Thyroid gland (tissue), 4 donors: ENCODE measurements around the gene ACOT4. TPM values are rescaled to one million over a fixed set of nuclear protein-coding genes. Genes with fewer than 3 reads are reported as not detected.
A peak's percentile ranks its signal among the peaks of the same experiment; 100 is the strongest.

Experiments
- DNase-seq, 2 donors: peaks; one replicate each; pipeline ENCODE4 v3.0.0-alpha.2; 2019
- H3K27ac ChIP-seq, 3 donors: fragments of 200-600 bp; sonication (generic); 1 replicate in 2 of 3; 2 replicates in 1 of 3; pipeline ENCODE4 v1.5.1; 2016 to 2019; ENCODE audit warnings: mild to moderate bottlenecking in 1 of 3, moderate library complexity in 1 of 3
- H3K27me3 ChIP-seq: fragments of 200-600 bp; sonication (generic); one replicate; pipeline ENCODE4 v1.5.1; 2019
- H3K36me3 ChIP-seq, 2 donors: fragments of 200-600 bp; sonication (generic); one replicate each; pipeline ENCODE4 v1.5.1; 2016 to 2019
- H3K4me1 ChIP-seq, 2 donors: fragments of 200-600 bp; sonication (generic); one replicate each; pipeline ENCODE4 v1.5.1; 2017 to 2019
- H3K4me3 ChIP-seq, 3 donors: fragments of 200-600 bp; sonication (generic); replicated peaks in 1 of 3; 1 replicate in 2 of 3; 2 replicates in 1 of 3; pipeline ENCODE4 v1.5.1; 2016; ENCODE audit warnings: mild to moderate bottlenecking in 1 of 3
- H3K9me3 ChIP-seq: fragments of 200-600 bp; sonication (generic); one replicate; pipeline ENCODE4 v1.5.1; 2017
- POLR2A ChIP-seq, 2 donors: fragments of 450-650 bp; IDR thresholded peaks; one replicate each; pipeline ENCODE4 v1.6.1; 2017; ENCODE audit warnings: antibody characterized with exemption in 2 of 2, mild to moderate bottlenecking in 2 of 2, moderate library complexity in 1 of 2
- WGBS, 2 donors: methylation state at CpG; one replicate each; pipeline ENCODE4 v1.1.5; 2017; 5-methylcytosine and 5-hydroxymethylcytosine counted together
- intact Hi-C: fragments of 100-400 bp; cut with DNase I; formaldehyde crosslinking; loops from one replicate; pipeline ENCODE4 v1.15.1; 2023
- total RNA-seq, 4 donors: library from RNA; depleted of rRNA; stranded (reverse); fragments of >200 nt; gene quantifications; one replicate each; pipeline ENCODE4 v1.2.3, GENCODE V29; 2016
- TF ChIP-seq, protein P1 (sequence below), 6 experiments: fragments of 200-600 bp in 3 of 6; fragments of 450-650 bp in 3 of 6; sonication (generic) in 3 of 6; IDR thresholded peaks; one replicate each; pipeline ENCODE4 v1.5.1; 2016 to 2019; ENCODE audit warnings: antibody characterized with exemption in 6 of 6, mild to moderate bottlenecking in 2 of 6, inconsistent platforms in 1 of 6, moderate library complexity in 1 of 6

ACOT4 gene
- total RNA-seq, 4 donors from 2014 or later, result 1.1 to 2.9 (median 1.4) TPM

DNA sequence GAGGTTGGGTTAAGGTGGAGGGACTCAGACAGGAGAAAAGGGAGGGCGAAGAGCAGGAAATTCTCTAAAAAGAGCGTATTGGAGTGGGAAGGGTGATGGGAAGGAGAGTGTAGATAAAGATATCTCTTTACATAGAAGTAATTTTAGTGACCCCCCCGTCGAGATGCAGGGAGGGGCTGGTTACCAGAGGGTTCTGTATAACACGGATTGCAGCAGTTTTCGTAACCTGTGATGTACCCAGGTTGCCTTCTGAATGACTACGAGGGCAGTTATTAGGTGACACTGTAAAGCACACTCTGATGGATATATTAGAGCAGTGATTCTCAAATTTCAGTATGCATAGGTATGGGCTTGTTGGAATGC lies 53.6 kb downstream of the ACOT4 start:
- Histone ChIP-seq H3K4me1 (peaks cover 5 to 10% of the 10 kb centered on the region in 2 donors), H3K9me3 (no peaks in the 10 kb centered on the region), H3K27me3 (no peaks in the 10 kb centered on the region), H3K4me3 (peak overlapping the region; percentile 48 to 87 (median 53)), H3K27ac (peak overlapping the region; percentile 8 to 78 (median 76)), H3K36me3 (no peaks in the 10 kb centered on the region)
- intact Hi-C loops, result no loop called here
- TF ChIP-seq, protein P1, sequence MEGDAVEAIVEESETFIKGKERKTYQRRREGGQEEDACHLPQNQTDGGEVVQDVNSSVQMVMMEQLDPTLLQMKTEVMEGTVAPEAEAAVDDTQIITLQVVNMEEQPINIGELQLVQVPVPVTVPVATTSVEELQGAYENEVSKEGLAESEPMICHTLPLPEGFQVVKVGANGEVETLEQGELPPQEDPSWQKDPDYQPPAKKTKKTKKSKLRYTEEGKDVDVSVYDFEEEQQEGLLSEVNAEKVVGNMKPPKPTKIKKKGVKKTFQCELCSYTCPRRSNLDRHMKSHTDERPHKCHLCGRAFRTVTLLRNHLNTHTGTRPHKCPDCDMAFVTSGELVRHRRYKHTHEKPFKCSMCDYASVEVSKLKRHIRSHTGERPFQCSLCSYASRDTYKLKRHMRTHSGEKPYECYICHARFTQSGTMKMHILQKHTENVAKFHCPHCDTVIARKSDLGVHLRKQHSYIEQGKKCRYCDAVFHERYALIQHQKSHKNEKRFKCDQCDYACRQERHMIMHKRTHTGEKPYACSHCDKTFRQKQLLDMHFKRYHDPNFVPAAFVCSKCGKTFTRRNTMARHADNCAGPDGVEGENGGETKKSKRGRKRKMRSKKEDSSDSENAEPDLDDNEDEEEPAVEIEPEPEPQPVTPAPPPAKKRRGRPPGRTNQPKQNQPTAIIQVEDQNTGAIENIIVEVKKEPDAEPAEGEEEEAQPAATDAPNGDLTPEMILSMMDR (IDR thresholded peaks at IDR 0.05), result no peak
- no peak for TF ChIP-seq POLR2A (IDR thresholded peaks at IDR 0.05)
- DNase-seq, result no peak
- WGBS, 2 donors, result 2 to 5% methylated on average over 7 of the region's 7 CpGs

Other genes starting within 250 kb of the ACOT4 start
- gene NUMB, start 133.3 kb upstream of the ACOT4 start, total RNA-seq, result 100 to 1,000 TPM in 1 of 4 donors, 10 to 100 TPM in 3; 67.1 to 101 (median 86.7) TPM
- gene RIOX1, start 100.9 kb upstream of the ACOT4 start, total RNA-seq, result 10 to 100 TPM; 17.9 to 22.0 (median 20.9) TPM
- 1 to 10 TPM; 3.8 to 9.1 (median 4.9) TPM for gene ACOT1, start 54.7 kb upstream of the ACOT4 start, total RNA-seq
- 1 to 10 TPM in 1 of 4 donors, under 1 TPM in 3; 0.27 to 1.5 (median 0.60) TPM for gene HEATR4, start 32.9 kb upstream of the ACOT4 start, total RNA-seq
- gene ACOT2, start 22.7 kb upstream of the ACOT4 start, total RNA-seq, result 10 to 100 TPM in 3 of 4 donors, 1 to 10 TPM in 1; 8.0 to 69.3 (median 47.4) TPM
- not detected for gene ACOT6, start 20.6 kb downstream of the ACOT4 start, total RNA-seq
- 10 to 100 TPM; 16.7 to 47.8 (median 23.9) TPM for gene DNAL1, start 53.1 kb downstream of the ACOT4 start, total RNA-seq
- gene PNMA1, start 122.5 kb downstream of the ACOT4 start, total RNA-seq, result 10 to 100 TPM; 21.7 to 27.7 (median 24.7) TPM